Colonic mucosa (tissue), 4 donors: ENCODE data around the gene TIGD6. TPM values are rescaled to one million over a fixed set of nuclear protein-coding genes. Genes with fewer than 3 reads are reported as not detected.
"Not testable (repeated sequence)": the region's sequence is repeated elsewhere in the genome, so short reads cannot be mapped to it uniquely, and the experiment has no call there.

Experiments used
- DNase-seq: peaks from one replicate; pipeline ENCODE4 v3.0.0-alpha.2; 2020
- H3K27ac ChIP-seq: fragments of 200-600 bp; one replicate; pipeline ENCODE4 v1.8.0; 2021
- H3K27me3 ChIP-seq: fragments of 200-600 bp; one replicate; pipeline ENCODE4 v1.8.0; 2021
- H3K36me3 ChIP-seq: fragments of 200-600 bp; one replicate; pipeline ENCODE4 v1.8.0; 2021
- H3K4me1 ChIP-seq: fragments of 200-600 bp; one replicate; pipeline ENCODE4 v1.8.0; 2021; ENCODE audit warnings: mild to moderate bottlenecking
- H3K4me3 ChIP-seq: fragments of 200-600 bp; one replicate; pipeline ENCODE4 v1.8.0; 2021
- H3K9ac ChIP-seq, 2 donors: one replicate each; pipeline ENCODE4 v1.7.0; 2013; ENCODE audit warnings: control low read depth in 2 of 2, low read depth in 2 of 2, low read length in 2 of 2
- H3K9me3 ChIP-seq: fragments of 200-600 bp; one replicate; pipeline ENCODE4 v1.8.0; 2021
- CTCF ChIP-seq: fragments of 200-600 bp; IDR thresholded peaks from one replicate; pipeline ENCODE4 v1.8.0; 2022; ENCODE audit warnings: antibody characterized with exemption, mild to moderate bottlenecking
- intact Hi-C: fragments of 100-400 bp; cut with DNase I; formaldehyde crosslinking; loops from one replicate; pipeline ENCODE4 v1.14.1; 2022
- total RNA-seq, 2 donors: library from RNA; stranded (reverse); fragmentation: NEBNext Ultra II Directional in 1 of 2; extraction: Animal tissue kit (Norgen Biotek cat#: 25700) in 1 of 2; gene quantifications; one replicate each; pipeline ENCODE4 v1.2.1, GENCODE V29; 2021
- donor health status: healthy.
- donor health status: DM: no; HTN: no; CAD: no.
- donor health status: DM: no; HTN: no; CAD: no.

TIGD6 gene
- total RNA-seq, 2 donors from 2014 or later, result 3.9 to 4.6 TPM

DNA sequence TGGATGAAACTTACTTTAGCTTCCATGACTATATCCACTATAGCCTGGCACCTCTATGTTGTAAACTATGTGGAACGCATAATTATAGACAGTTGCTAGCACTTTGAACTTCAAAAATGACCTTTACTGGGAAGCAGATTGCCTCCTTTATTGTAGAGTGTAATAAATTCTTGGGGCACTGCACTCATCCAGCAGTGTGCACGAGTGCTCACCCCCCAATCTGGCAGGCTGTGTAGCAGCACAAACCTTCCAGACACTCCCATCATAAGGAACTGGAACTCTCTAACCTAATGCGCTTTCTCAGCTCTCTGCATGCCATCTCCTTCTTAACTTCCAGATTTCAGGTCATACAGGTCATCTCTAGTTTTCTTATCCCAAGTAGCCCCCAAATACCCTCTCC, 54.3 kb downstream of the TIGD6 start:
- Histone ChIP-seq H3K36me3 (no peaks in the 10 kb centered on the region), H3K27me3 (no peaks in the 10 kb centered on the region), H3K9me3 (no peaks in the 10 kb centered on the region), H3K9ac (peak overlapping the region in 1 of 2 donors; percentile 44), H3K27ac (peak overlapping the region; percentile 72), H3K4me3 (no peak overlapping the region), H3K4me1 (peaks cover 10% of the 10 kb centered on the region)
- no peak for TF ChIP-seq CTCF
- intact Hi-C loops, result no loop called here
- DNase-seq, result peak; percentile 78

DNA sequence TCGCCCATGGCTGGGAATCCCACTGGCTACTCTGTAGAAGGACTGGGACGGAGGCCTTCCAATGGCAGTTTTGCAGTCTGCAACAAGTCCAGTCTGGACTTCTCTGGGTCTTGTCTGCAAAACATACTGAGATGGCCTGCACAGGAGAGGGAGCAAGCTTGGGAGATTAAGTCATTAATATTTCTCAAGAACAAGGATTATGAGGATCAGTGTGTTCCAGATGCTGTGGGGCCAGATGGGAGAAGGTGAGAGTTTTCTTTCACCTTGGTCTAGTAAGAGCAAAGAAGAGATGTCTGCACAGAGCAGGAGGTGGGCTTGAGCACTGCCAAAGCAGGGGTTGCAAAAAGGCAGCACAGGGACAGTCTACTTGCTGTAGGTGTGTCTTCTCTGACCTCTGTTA, 55.8 kb downstream of the TIGD6 start, which contains the start of gene PDE6A:
TSS of gene PDE6A (minus strand) at position 128 of the 400 bp plus-strand sequence. CDS start at position 8, 120 bp downstream.
- TF ChIP-seq CTCF, result no peak
- Histone ChIP-seq H3K36me3 (no peaks in the 10 kb centered on the region), H3K4me3 (no peak within 1 kb of the TSS), H3K9ac (peak within 1 kb of the TSS in 1 of 2 donors; percentile 48), H3K4me1 (peaks cover 10% of the 10 kb centered on the region), H3K27me3 (no peaks in the 10 kb centered on the region), H3K27ac (peak within 1 kb of the TSS; percentile 72), H3K9me3 (no peaks in the 10 kb centered on the region)
- intact Hi-C loops, result no loop called here
- no peak for DNase-seq

GRCh38 chr5:149943177-149943949, 57.1 kb downstream of the TIGD6 start:
- H3K27me3 ChIP-seq, DNase-seq, H3K9me3 ChIP-seq, H3K36me3 ChIP-seq, H3K4me3 ChIP-seq, H3K9ac ChIP-seq, intact Hi-C loops: not testable (repeated sequence)
- Histone ChIP-seq H3K27ac (peak overlapping the region; percentile 61), H3K4me1 (peaks cover 13% of the 10 kb centered on the region)

Other genes starting within 250 kb of the TIGD6 start
- gene PDE6A, start 55.9 kb downstream of the TIGD6 start, total RNA-seq, result 1 to 10 TPM; 1.5 to 2.7 TPM
- 100 to 1,000 TPM; 339 to 770 TPM for gene SLC26A2, start 39.9 kb downstream of the TIGD6 start, total RNA-seq
- 10 to 100 TPM; 21.8 to 40.2 TPM for gene HMGXB3, start 85 bp upstream of the TIGD6 start, total RNA-seq
- gene CSF1R, start 85.9 kb upstream of the TIGD6 start, total RNA-seq, result 10 to 100 TPM in 1 of 2 donors, 1 to 10 TPM in 1; 7.2 to 26.1 TPM
- gene PDGFRB, start 155.2 kb upstream of the TIGD6 start, total RNA-seq, result 10 to 100 TPM in 1 of 2 donors, 1 to 10 TPM in 1; 8.6 to 18.1 TPM
- gene CDX1, start 166.1 kb upstream of the TIGD6 start, total RNA-seq, result 100 to 1,000 TPM; 299 to 498 TPM
- gene SLC6A7, start 189.4 kb upstream of the TIGD6 start, total RNA-seq, result 10 to 100 TPM in 1 of 2 donors, 1 to 10 TPM in 1; 5.0 to 24.9 TPM